Activated effector memory CD4-positive, alpha-beta T cell treated with anti-CD3 and anti-CD28 coated beads, Interleukin-2, amount 50 U/mL, for 16 hours (primary cell): ENCODE results near the gene COG1.
"Not testable (repeated sequence)": the region's sequence is repeated elsewhere in the genome, so short reads cannot be mapped to it uniquely, and the experiment has no call there.

ENCODE experiments used
- DNase-seq: peaks from one replicate; pipeline ENCODE4 v3.0.0-alpha.2; 2020

COG1 gene

GRCh38 chr17:73192894-73193701 lies at the start of gene COG1:
Gene COG1 (plus strand): TSS chr17:73193055. CDS start chr17:73193070, 15 bp downstream.
- peak; percentile 96 for DNase-seq

- DNase-seq: not testable (repeated sequence)
Observed at GRCh38 chr17:73144209-73144608, 48.6 kb upstream of the COG1 start.

- DNase-seq: no peak
Observed at GRCh38 chr17:73145641-73146040, 47.2 kb upstream of the COG1 start.

- not testable (repeated sequence) for DNase-seq
Observed at GRCh38 chr17:73147791-73148190, 45.1 kb upstream of the COG1 start.

GRCh38 chr17:73148540-73149334 lies 44.1 kb upstream of the COG1 start:
- no peak for DNase-seq

GRCh38 chr17:73150622-73151300 lies 42.1 kb upstream of the COG1 start:
- not testable (repeated sequence) for DNase-seq

GRCh38 chr17:73151916-73152632 lies 40.8 kb upstream of the COG1 start:
- DNase-seq: no peak

GRCh38 chr17:73155410-73156165 lies 37.3 kb upstream of the COG1 start:
- no peak for DNase-seq

- DNase-seq: peak; percentile 82
Observed at GRCh38 chr17:73156166-73156840, 36.6 kb upstream of the COG1 start.

GRCh38 chr17:73156887-73157520 lies 35.9 kb upstream of the COG1 start:
- no peak for DNase-seq

- no peak for DNase-seq
Observed at GRCh38 chr17:73157521-73157890, 35.3 kb upstream of the COG1 start.

- no peak for DNase-seq
Observed at GRCh38 chr17:73158133-73158532, 34.7 kb upstream of the COG1 start.

GRCh38 chr17:73160980-73161630 lies 31.8 kb upstream of the COG1 start:
- no peak for DNase-seq

GRCh38 chr17:73163043-73163442 lies 29.8 kb upstream of the COG1 start:
- no peak for DNase-seq

- DNase-seq: no peak
Observed at GRCh38 chr17:73165616-73166404, 27.0 kb upstream of the COG1 start.

GRCh38 chr17:73166731-73167581 lies 25.9 kb upstream of the COG1 start:
- no peak for DNase-seq

GRCh38 chr17:73168667-73169066 lies 24.2 kb upstream of the COG1 start:
- DNase-seq: no peak

GRCh38 chr17:73170324-73170723 lies 22.5 kb upstream of the COG1 start:
- DNase-seq: no peak

GRCh38 chr17:73172252-73172651 lies 20.6 kb upstream of the COG1 start:
- DNase-seq: no peak
